HL-60/S4 treated with retinoic acid at 250 ng/mL for 4 days and 3 days (cell line): ENCODE measurements around the gene GPC5.

Source experiments
- in situ Hi-C: fragments of 300-500 bp; cut with MboI; formaldehyde crosslinking; loops from 2 replicates; pipeline ENCODE4 v1.7.0; 2022; ENCODE audit warnings: low sequenced_read_pairs

The GPC5 gene

GRCh38 chr13:91450913-91451312 is 52.5 kb downstream of the GPC5 start:
- in situ Hi-C loops = no loop called here

- in situ Hi-C loops = no loop called here
Measured at GRCh38 chr13:91454666-91455065, 56.2 kb downstream of the GPC5 start.

GRCh38 chr13:91456837-91457236 is 58.4 kb downstream of the GPC5 start:
- in situ Hi-C loops = no loop called here

GRCh38 chr13:91459485-91459884 is 61.1 kb downstream of the GPC5 start:
- in situ Hi-C loops = no loop called here

GRCh38 chr13:91464336-91464735 is 65.9 kb downstream of the GPC5 start:
- in situ Hi-C loops = no loop called here

- in situ Hi-C loops = no loop called here
Measured at GRCh38 chr13:91467236-91467635, 68.8 kb downstream of the GPC5 start.

- in situ Hi-C loops = no loop called here
Measured at GRCh38 chr13:91468301-91468700, 69.9 kb downstream of the GPC5 start.

- in situ Hi-C loops = no loop called here
Measured at GRCh38 chr13:91470084-91470621, 71.7 kb downstream of the GPC5 start.

- in situ Hi-C loops = no loop called here
Measured at GRCh38 chr13:91470681-91471080, 72.3 kb downstream of the GPC5 start.

- in situ Hi-C loops = no loop called here
Measured at GRCh38 chr13:91482427-91482826, 84.0 kb downstream of the GPC5 start.

- in situ Hi-C loops = no loop called here
Measured at GRCh38 chr13:91491980-91492379, 93.6 kb downstream of the GPC5 start.

- in situ Hi-C loops = no loop called here
Measured at GRCh38 chr13:91493442-91493841, 95.0 kb downstream of the GPC5 start.

- in situ Hi-C loops = no loop called here
Measured at GRCh38 chr13:91498298-91498697, 99.9 kb downstream of the GPC5 start.

GRCh38 chr13:91504216-91504615 is 105.8 kb downstream of the GPC5 start:
- in situ Hi-C loops = no loop called here

- in situ Hi-C loops = no loop called here
Measured at GRCh38 chr13:91506759-91507158, 108.3 kb downstream of the GPC5 start.

GRCh38 chr13:91510058-91510457 is 111.6 kb downstream of the GPC5 start:
- in situ Hi-C loops = no loop called here

- in situ Hi-C loops = no loop called here
Measured at GRCh38 chr13:91513790-91514189, 115.4 kb downstream of the GPC5 start.

GRCh38 chr13:91516799-91517198 is 118.4 kb downstream of the GPC5 start:
- in situ Hi-C loops = no loop called here

- in situ Hi-C loops = no loop called here
Measured at GRCh38 chr13:91520952-91521351, 122.5 kb downstream of the GPC5 start.

GRCh38 chr13:91523116-91523515 is 124.7 kb downstream of the GPC5 start:
- in situ Hi-C loops = no loop called here

GRCh38 chr13:91526543-91527033 is 128.2 kb downstream of the GPC5 start:
- in situ Hi-C loops = no loop called here

GRCh38 chr13:91529739-91530482 is 131.5 kb downstream of the GPC5 start:
- in situ Hi-C loops = no loop called here

- in situ Hi-C loops = no loop called here
Measured at GRCh38 chr13:91531646-91532045, 133.2 kb downstream of the GPC5 start.
